Esophagus squamous epithelium (tissue), 5 donors: ENCODE data around the gene MMP2. TPM values are rescaled to one million over a fixed set of nuclear protein-coding genes. Genes with fewer than 3 reads are reported as not detected.

Source experiments
- DNase-seq: peaks from one replicate; lab custom pipeline; 2025; lab: John Stamatoyannopoulos, UW
- H3K27ac ChIP-seq, 4 donors: fragments of 200-600 bp; sonication (generic); one replicate each; pipeline ENCODE4 v1.5.1; 2016 to 2019; ENCODE audit warnings: mild to moderate bottlenecking in 1 of 4
- H3K27me3 ChIP-seq, 4 donors: fragments of 200-600 bp; sonication (generic); 1 replicate in 3 of 4; 2 replicates in 1 of 4; pipeline versions ENCODE4 v1.5.1 to v1.6.0; 2017 to 2021; ENCODE audit warnings: antibody characterized with exemption in 1 of 4
- H3K36me3 ChIP-seq, 3 donors: fragments of 200-600 bp; sonication (generic); one replicate each; pipeline ENCODE4 v1.5.1; 2016 to 2019
- H3K4me1 ChIP-seq, 3 donors: fragments of 200-600 bp; sonication (generic); one replicate each; pipeline ENCODE4 v1.5.1; 2017 to 2019
- H3K4me3 ChIP-seq, 4 donors: fragments of 200-600 bp; sonication (generic); 1 replicate in 3 of 4; 2 replicates in 1 of 4; pipeline ENCODE4 v1.5.1; 2016 to 2019; ENCODE audit warnings: mild to moderate bottlenecking in 2 of 4, moderate library complexity in 1 of 4
- H3K9me3 ChIP-seq, 3 donors: fragments of 200-600 bp; sonication (generic); one replicate each; pipeline ENCODE4 v1.5.1; 2016 to 2019
- POLR2A ChIP-seq, 4 donors: fragments of 450-650 bp; IDR thresholded peaks; one replicate each; pipeline ENCODE4 v1.6.1; 2017; ENCODE audit warnings: antibody characterized with exemption in 4 of 4, mild to moderate bottlenecking in 4 of 4, moderate library complexity in 3 of 4
- WGBS, 2 donors: methylation state at CpG; one replicate each; pipeline ENCODE4 v1.1.5; 2018; 5-methylcytosine and 5-hydroxymethylcytosine counted together
- intact Hi-C: fragments of 100-400 bp; cut with DNase I; formaldehyde crosslinking; loops from one replicate; pipeline ENCODE4 v1.15.0; 2022
- total RNA-seq, 4 donors: library from RNA; depleted of rRNA; stranded (reverse); fragments of >200 nt; gene quantifications; one replicate each; pipeline ENCODE4 v1.1.0, GENCODE V29; 2016
- TF ChIP-seq, protein P1 (sequence below), 6 experiments: fragments of 450-650 bp in 4 of 6; fragments of 200-600 bp in 2 of 6; sonication (generic) in 2 of 6; IDR thresholded peaks; one replicate each; pipeline ENCODE4 v1.5.1; 2016 to 2019; ENCODE audit warnings: antibody characterized with exemption in 6 of 6, mild to moderate bottlenecking in 4 of 6, moderate library complexity in 4 of 6
- donor health status: DM: yes; HTN: yes; CAD: no.

MMP2 gene
- total RNA-seq, 4 donors from 2014 or later = 4.5 to 210 (median 92.7) TPM

DNA sequence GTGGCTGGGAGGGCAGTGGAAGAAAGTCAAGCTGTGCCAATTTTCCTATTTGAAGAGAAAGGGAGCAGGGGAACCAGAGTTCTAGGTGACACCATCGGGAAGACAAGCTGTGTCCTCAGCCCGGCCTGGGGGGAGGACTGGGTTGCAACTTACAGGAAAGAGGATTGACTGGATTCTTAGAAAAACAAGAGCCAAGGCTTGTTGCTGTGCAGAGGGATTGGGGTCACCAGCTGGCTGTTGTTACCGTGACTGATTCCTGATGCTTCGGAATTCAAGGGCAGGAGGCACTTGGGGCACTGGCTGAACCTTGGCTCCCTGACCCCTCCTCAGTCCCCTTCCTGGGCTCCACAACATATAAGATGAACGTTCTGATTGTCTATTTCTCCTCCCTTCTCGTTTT lies 16.8 kb upstream of the MMP2 start:
- Histone ChIP-seq H3K27ac (no peak overlapping the region), H3K27me3 (no peaks in the 10 kb centered on the region), H3K36me3 (no peaks in the 10 kb centered on the region), H3K4me3 (no peak overlapping the region), H3K9me3 (no peaks in the 10 kb centered on the region), H3K4me1 (peaks cover 0 to 4% (median 0%) of the 10 kb centered on the region in 3 donors)
- no peak for TF ChIP-seq POLR2A (IDR thresholded peaks at IDR 0.05)
- TF ChIP-seq, protein P1, sequence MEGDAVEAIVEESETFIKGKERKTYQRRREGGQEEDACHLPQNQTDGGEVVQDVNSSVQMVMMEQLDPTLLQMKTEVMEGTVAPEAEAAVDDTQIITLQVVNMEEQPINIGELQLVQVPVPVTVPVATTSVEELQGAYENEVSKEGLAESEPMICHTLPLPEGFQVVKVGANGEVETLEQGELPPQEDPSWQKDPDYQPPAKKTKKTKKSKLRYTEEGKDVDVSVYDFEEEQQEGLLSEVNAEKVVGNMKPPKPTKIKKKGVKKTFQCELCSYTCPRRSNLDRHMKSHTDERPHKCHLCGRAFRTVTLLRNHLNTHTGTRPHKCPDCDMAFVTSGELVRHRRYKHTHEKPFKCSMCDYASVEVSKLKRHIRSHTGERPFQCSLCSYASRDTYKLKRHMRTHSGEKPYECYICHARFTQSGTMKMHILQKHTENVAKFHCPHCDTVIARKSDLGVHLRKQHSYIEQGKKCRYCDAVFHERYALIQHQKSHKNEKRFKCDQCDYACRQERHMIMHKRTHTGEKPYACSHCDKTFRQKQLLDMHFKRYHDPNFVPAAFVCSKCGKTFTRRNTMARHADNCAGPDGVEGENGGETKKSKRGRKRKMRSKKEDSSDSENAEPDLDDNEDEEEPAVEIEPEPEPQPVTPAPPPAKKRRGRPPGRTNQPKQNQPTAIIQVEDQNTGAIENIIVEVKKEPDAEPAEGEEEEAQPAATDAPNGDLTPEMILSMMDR (IDR thresholded peaks at IDR 0.05) = no peak
- DNase-seq = no peak
- intact Hi-C loops = loop anchor here (10.0 kb wide), 1 partner anchor 383 kb away; no protein-coding TSS in a partner anchor
- WGBS, 2 donors = 63 to 71% methylated on average over 6 of the region's 6 CpGs

DNA sequence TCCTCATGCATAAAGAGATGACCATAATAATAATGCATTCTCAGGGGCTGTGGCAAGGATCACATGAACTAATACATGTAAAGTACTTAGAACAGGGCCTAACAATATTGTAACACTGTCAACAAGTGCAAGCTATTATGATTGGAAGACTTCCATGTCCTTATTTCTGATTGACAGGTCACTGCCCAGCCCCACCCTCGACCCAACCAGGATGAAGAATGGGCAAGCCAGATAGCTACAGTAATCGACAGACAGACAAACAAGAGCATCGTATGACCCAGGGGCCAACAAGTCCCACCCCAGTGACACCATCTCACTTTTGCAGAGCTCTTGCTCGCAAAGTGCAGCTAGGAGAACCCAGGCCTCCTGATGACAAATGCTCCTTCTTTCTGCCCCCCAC lies 14.6 kb upstream of the MMP2 start:
- no peak for DNase-seq
- WGBS, 2 donors = 51 to 57% methylated on average over 4 of the region's 4 CpGs
- Histone ChIP-seq H3K4me3 (no peak overlapping the region), H3K9me3 (no peaks in the 10 kb centered on the region), H3K4me1 (peaks cover 0 to 4% (median 0%) of the 10 kb centered on the region in 3 donors), H3K36me3 (no peaks in the 10 kb centered on the region), H3K27me3 (no peaks in the 10 kb centered on the region), H3K27ac (no peak overlapping the region)
- intact Hi-C loops = loop anchor here (2.0 to 10.0 kb wide), 2 partner anchors 238 to 380 kb away; no protein-coding TSS in a partner anchor
- no peak for TF ChIP-seq POLR2A (IDR thresholded peaks at IDR 0.05)
- TF ChIP-seq, protein P1 (IDR thresholded peaks at IDR 0.05) = no peak

DNA sequence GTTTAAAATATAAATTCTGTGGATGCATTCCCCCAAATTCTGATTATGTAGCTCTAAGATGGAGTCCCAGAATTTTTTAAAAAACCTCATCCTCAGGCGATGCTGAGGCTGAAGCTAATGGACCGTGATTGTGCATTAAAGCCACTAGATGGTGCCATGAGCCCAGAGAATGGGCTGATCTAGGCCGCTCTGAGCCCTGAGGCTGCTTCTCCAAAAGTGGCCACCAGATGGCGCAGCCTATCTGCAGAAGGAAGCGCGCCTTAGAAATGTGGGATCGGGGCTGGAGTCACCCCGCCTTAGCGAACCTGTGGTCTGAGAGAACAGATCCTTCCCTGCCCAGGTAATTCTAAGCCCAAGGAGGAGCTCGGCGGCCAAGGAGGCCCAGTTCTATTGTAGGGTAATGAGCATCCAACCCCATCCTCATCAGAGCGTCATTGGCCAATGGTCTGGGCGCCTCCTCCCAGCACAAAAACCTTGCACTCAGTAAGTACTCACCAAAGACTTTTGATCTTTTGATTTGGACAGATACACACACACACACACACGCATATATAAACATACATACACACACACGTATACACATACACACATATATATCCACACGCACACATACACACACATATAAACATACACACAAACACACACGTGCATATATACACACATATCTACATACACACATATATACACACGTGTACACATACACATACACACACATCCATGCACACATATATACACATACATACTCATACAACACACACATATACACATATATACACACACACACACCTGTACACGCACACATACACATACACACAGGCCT lies 13.7 kb upstream of the MMP2 start:
- Histone ChIP-seq H3K27me3 (no peaks in the 10 kb centered on the region), H3K4me1 (peaks cover 0 to 6% (median under 1%) of the 10 kb centered on the region in 3 donors), H3K9me3 (no peaks in the 10 kb centered on the region), H3K36me3 (no peaks in the 10 kb centered on the region), H3K27ac (no peak overlapping the region), H3K4me3 (no peak overlapping the region)
- peak; percentile 38 for DNase-seq
- 31 to 43% methylated on average over 15 to 16 of the region's 19 CpGs for WGBS, 2 donors
- intact Hi-C loops = loop anchor here (2.0 to 10.0 kb wide), 3 partner anchors 77 to 380 kb away; no protein-coding TSS in a partner anchor
- TF ChIP-seq, protein P1 (IDR thresholded peaks at IDR 0.05) = peak; percentile 99 to 100 (median 100)
- TF ChIP-seq POLR2A (IDR thresholded peaks at IDR 0.05) = no peak

DNA sequence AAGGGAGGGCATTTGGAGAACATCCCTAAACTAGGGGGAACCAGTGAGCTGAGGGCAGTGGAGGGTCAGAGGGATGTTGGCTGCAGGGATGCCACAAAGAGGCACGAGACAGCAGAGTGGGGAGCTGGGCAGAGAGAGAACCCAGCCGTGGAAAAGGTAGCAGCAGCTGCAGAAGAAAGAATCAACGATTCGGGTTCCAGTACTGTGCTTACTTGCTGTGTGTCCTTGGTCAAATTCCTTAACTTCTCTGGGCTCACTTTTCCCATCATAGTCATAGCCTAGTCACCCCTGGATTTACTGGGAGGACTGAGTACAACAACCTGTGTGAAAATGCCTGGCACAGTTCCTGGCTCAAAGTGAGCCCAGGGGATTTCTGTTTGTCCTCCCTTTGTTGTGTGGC lies 12.8 kb upstream of the MMP2 start:
- no peaks in the 10 kb centered on the region for H3K36me3 ChIP-seq
- no peak overlapping the region for H3K4me3 ChIP-seq
- WGBS, 2 donors = 86 to 88% methylated on average over 4 of the region's 4 CpGs
- DNase-seq = no peak
- H3K27ac ChIP-seq = no peak overlapping the region
- peaks cover 0 to 15% (median 10%) of the 10 kb centered on the region in 3 donors for H3K4me1 ChIP-seq
- TF ChIP-seq, protein P1 (IDR thresholded peaks at IDR 0.05) = no peak
- no peak for TF ChIP-seq POLR2A (IDR thresholded peaks at IDR 0.05)
- no peaks in the 10 kb centered on the region for H3K9me3 ChIP-seq
- intact Hi-C loops = loop anchor here (5.0 to 10.0 kb wide), 2 partner anchors 76 to 379 kb away; no protein-coding TSS in a partner anchor
- no peaks in the 10 kb centered on the region for H3K27me3 ChIP-seq

DNA sequence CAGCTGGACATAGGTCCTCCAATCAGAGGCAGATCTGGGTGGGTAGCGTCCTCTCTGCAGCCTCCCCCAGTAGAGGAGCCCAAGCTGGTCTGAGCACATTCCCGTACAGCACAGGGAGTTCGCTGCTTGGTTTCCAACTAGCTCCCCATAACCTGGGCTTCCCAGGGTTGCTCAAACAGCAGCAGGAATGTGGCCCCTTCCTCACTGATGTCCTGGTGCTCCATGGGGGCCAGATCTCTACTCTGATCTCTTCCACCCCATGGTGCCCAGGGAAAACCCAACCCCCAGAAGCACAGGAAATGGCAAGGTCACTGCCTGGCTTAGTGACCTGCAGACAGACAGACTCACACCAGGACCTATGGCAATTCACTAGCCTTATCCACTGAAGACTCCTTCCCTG lies 11.1 kb upstream of the MMP2 start:
- H3K36me3 ChIP-seq = no peaks in the 10 kb centered on the region
- DNase-seq = no peak
- intact Hi-C loops = loop anchor here (5.0 to 10.0 kb wide), 2 partner anchors 74 to 377 kb away; no protein-coding TSS in a partner anchor
- no peak overlapping the region for H3K27ac ChIP-seq
- 65 to 83% methylated on average over 2 of the region's 3 CpGs for WGBS, 2 donors
- H3K4me1 ChIP-seq = peaks cover 0 to 32% (median 20%) of the 10 kb centered on the region in 3 donors
- H3K27me3 ChIP-seq = no peaks in the 10 kb centered on the region
- no peak overlapping the region for H3K4me3 ChIP-seq
- H3K9me3 ChIP-seq = no peaks in the 10 kb centered on the region
- TF ChIP-seq, protein P1 (IDR thresholded peaks at IDR 0.05) = no peak
- TF ChIP-seq POLR2A (IDR thresholded peaks at IDR 0.05) = no peak
